Activated CD4-positive, CD25-positive, alpha-beta regulatory T cell treated with anti-CD3 and anti-CD28 coated beads, Interleukin-2, amount 50 U/mL, for 72 hours (primary cell): ENCODE data around the gene AGAP3.

Experiments used
- DNase-seq: peaks from one replicate; pipeline ENCODE4 v3.0.0; 2021

AGAP3 gene

GRCh38 chr7:151192002-151192539 is 105.8 kb downstream of the AGAP3 start:
- no peak for DNase-seq

GRCh38 chr7:151193203-151193978 is 107.1 kb downstream of the AGAP3 start:
- no peak for DNase-seq
